HG02678 (cell line): ENCODE data around the gene FXR2.
A peak's percentile ranks its signal among the peaks of the same experiment; 100 is the strongest.

Experiments
- ATAC-seq: cut with Tn5 transposase; IDR thresholded peaks from one replicate; pipeline ENCODE4 v1.9.1; 2021; ENCODE audit warnings: mild to moderate bottlenecking, moderate library complexity; ENCODE audit not compliant: unreplicated experiment

Gene FXR2

GRCh38 chr17:7589204-7589868, 25.4 kb downstream of the FXR2 start:
- ATAC-seq = no peak

GRCh38 chr17:7588553-7589203, 26.0 kb downstream of the FXR2 start:
- ATAC-seq = no peak

GRCh38 chr17:7587420-7588151, 27.1 kb downstream of the FXR2 start:
- ATAC-seq = no peak

GRCh38 chr17:7586673-7587419, 27.9 kb downstream of the FXR2 start:
- ATAC-seq = no peak

GRCh38 chr17:7583253-7584109, 31.2 kb downstream of the FXR2 start, which contains the start of gene MPDU1:
Gene MPDU1 (plus strand): TSS chr17:7583852. CDS start chr17:7583863, 11 bp downstream.
- ATAC-seq = peak; percentile 77

GRCh38 chr17:7582396-7583252, 32.1 kb downstream of the FXR2 start:
- ATAC-seq = no peak

- ATAC-seq = no peak
Observed at GRCh38 chr17:7580604-7581575, 33.8 kb downstream of the FXR2 start.

- ATAC-seq = no peak
Observed at GRCh38 chr17:7579834-7580603, 34.7 kb downstream of the FXR2 start.

GRCh38 chr17:7579001-7579833, 35.5 kb downstream of the FXR2 start, which contains the start of gene CD68:
Gene CD68 (plus strand): TSS chr17:7579638. CDS start chr17:7579678, 40 bp downstream.
- peak; percentile 36 for ATAC-seq

GRCh38 chr17:7577327-7578199, 37.1 kb downstream of the FXR2 start:
- ATAC-seq = no peak

GRCh38 chr17:7576432-7576937, 38.2 kb downstream of the FXR2 start:
- no peak for ATAC-seq

GRCh38 chr17:7575959-7576358, 38.7 kb downstream of the FXR2 start:
- no peak for ATAC-seq

GRCh38 chr17:7575481-7575883, 39.2 kb downstream of the FXR2 start:
- ATAC-seq = no peak

- ATAC-seq = no peak
Observed at GRCh38 chr17:7574176-7574953, 40.3 kb downstream of the FXR2 start.
